ENCODE measurements around the gene HLCS.
A peak's percentile ranks its signal among the peaks of the same experiment; 100 is the strongest.

The HLCS gene

DNA sequence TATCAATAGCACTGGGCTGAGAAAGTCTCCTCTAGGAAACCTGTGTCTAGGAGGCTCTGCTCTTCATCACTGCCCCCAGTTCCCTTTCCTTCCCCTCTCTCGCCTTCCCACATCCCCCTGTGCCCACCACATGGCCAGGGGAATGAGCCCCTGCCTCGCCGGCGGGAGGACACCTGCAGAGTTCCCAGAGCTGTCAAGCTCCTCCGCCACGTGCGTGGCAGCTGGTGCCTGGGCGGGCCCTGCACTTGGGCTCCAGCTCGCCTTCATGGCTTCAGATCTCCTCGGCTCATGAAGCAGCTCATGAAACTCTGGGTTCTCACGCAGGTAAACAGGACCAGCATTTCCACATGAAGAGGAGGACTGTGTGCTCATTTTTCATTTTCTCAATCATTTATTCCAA, 204.8 kb downstream of the HLCS start:
- H3K4me3 ChIP-seq (ENCODE audit: low read length): no peak overlapping the region
- no peaks in the 10 kb centered on the region for H3K36me3 ChIP-seq (ENCODE audit: insufficient read depth, low read length)
- H3K27me3 ChIP-seq (ENCODE audit: insufficient read depth, low read length): no peaks in the 10 kb centered on the region
- H2AFZ ChIP-seq (ENCODE audit: low read depth, low read length): no peak overlapping the region
- H3K9me3 ChIP-seq (ENCODE audit: low read length): no peaks in the 10 kb centered on the region
- peaks cover 11% of the 10 kb centered on the region for H3K4me1 ChIP-seq (ENCODE audit: insufficient read depth, low read length)

DNA sequence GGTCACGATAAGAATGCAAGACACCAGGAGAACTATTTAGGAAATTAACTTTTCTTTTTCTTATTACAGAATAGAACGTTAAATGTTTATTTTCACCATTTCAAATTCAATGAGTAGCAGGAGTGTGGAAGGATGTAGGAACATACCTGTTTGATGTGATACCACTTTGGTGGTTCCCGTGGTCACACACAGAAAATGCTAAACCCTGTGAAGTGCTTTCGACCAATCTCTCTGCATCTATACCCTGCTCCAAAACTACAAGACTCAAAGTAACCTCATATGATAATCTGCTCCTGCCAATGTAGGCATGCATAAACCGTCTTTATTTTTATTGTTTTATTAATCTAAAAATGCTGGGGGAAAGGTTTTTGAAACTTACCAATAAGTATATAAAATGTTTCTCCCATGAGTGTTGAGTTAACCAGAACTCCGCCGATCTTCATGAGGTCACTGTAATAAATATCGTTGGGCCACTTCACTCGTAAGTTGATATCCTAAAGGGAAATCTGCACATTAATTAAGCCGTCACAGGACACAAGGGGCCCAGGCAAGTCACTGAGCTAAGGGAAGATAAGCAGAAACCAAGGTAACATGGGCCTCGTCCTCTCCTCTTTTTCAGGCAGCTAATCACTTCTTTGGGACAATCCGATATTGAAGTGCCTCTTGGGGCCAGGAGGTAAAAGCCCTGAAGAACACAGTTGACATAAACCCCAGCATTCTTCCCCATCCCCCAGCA, 207.0 kb downstream of the HLCS start:
- no peaks in the 10 kb centered on the region for H3K36me3 ChIP-seq (ENCODE audit: insufficient read depth, low read length)
- peaks cover 12% of the 10 kb centered on the region for H3K4me1 ChIP-seq (ENCODE audit: insufficient read depth, low read length)
- H3K9me3 ChIP-seq (ENCODE audit: low read length): no peaks in the 10 kb centered on the region
- no peak overlapping the region for H2AFZ ChIP-seq (ENCODE audit: low read depth, low read length)
- no peaks in the 10 kb centered on the region for H3K27me3 ChIP-seq (ENCODE audit: insufficient read depth, low read length)
- no peak overlapping the region for H3K4me3 ChIP-seq (ENCODE audit: low read length)

DNA sequence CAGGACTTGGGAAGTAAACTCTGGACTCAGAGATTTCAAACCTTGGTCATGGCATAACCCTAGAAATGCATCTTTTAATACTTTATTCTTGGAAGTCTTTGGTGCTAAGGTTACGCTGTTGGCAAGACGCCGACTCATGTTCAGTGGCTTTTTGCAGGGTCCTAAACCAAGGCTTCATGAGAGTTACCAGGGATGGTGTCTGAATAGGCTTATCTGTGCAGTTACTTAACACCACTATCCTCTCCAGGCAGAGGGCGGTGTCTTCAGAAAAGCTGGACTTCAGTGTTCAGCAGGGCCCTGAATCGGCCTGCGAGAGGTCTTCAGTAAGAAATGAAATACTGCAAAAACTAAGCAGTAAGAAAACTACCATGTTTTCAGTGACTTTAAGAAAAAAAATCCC, 209.3 kb downstream of the HLCS start:
- Histone ChIP-seq H3K27me3 (ENCODE audit: insufficient read depth, low read length) (no peaks in the 10 kb centered on the region), H3K4me3 (ENCODE audit: low read length) (no peak overlapping the region), H3K4me1 (ENCODE audit: insufficient read depth, low read length) (peaks cover 12% of the 10 kb centered on the region), H3K36me3 (ENCODE audit: insufficient read depth, low read length) (no peaks in the 10 kb centered on the region), H2AFZ (ENCODE audit: low read depth, low read length) (no peak overlapping the region), H3K9me3 (ENCODE audit: low read length) (no peaks in the 10 kb centered on the region)

DNA sequence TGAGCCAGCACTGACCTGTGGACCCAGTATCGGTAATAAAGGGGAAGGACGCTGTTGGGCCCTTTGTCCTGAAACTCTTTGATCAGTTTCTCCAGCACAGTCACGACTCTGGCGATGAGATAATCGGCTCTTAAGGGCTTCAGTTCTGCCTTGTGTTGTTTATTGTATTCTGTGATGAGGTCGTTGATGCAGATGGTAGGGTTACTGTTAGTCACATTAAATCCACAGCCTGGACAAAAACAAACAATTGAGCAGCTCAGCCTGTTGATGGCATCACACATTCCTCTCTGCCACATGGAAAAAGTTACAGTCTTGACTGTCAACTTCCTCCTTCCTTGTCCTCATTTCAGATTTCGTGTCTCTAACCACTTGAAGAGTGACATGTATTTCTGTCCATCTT, 209.9 kb downstream of the HLCS start:
- Histone ChIP-seq H3K9me3 (ENCODE audit: low read length) (no peaks in the 10 kb centered on the region), H3K27me3 (ENCODE audit: insufficient read depth, low read length) (no peaks in the 10 kb centered on the region), H3K4me3 (ENCODE audit: low read length) (no peak overlapping the region), H3K36me3 (ENCODE audit: insufficient read depth, low read length) (no peaks in the 10 kb centered on the region), H3K4me1 (ENCODE audit: insufficient read depth, low read length) (peaks cover 12% of the 10 kb centered on the region), H2AFZ (ENCODE audit: low read depth, low read length) (no peak overlapping the region)

DNA sequence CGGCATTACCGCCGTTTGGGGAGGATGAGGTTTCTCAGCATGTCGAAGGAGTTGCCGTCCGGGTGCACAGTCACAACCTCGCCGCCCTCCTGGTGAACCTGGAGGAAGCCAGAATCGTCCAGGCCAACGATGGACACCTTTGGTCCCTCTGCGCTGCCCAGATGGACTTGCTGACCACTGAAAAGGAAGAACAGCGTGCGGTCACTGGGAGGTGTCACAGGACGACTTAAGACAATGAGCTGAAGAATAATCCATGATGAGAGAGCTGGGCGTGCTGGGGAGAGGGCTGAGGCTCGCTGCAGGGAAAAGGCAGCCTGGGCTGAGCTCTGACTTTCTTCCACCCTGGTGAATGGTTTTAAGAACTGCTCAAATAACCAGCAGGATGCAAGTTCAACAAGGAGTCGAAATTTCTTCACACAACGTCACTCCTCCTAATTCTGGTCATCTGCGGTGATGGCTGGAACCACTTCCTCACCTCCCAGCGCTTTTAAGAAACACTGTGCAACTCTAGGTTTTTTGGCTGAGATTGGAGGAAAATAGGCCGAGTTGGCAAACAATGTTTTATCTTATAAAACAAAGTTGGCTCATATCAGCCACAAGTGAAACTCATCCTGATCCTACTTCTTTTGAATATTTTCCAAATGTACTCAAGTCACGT, 212.1 kb downstream of the HLCS start:
- Histone ChIP-seq H3K27me3 (ENCODE audit: insufficient read depth, low read length) (no peaks in the 10 kb centered on the region), H2AFZ (ENCODE audit: low read depth, low read length) (no peak overlapping the region)

DNA sequence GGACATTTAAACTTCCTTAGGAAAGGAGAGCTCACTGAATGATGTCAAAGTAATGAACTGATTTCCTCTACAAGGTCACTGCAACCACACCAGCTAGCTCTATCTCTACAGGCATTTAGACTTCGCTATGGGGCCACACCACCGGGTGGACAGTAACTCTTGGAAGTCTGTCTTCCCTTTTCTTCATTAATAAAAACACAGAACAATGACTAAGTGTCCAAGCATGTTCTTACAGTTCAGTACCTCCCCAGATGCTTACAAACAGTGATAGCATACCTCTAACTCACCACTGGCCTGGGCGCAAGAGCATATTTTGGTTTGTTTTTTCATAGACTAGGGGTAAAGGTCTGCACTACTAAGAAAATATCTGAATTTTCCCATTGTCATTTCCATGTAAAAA, 212.9 kb downstream of the HLCS start:
- H3K4me1 ChIP-seq (ENCODE audit: insufficient read depth, low read length): peaks cover 37% of the 10 kb centered on the region
- no peaks in the 10 kb centered on the region for H3K36me3 ChIP-seq (ENCODE audit: insufficient read depth, low read length)

More for the DNA sequence above, 212.1 kb downstream of the HLCS start:
- H3K36me3 ChIP-seq (ENCODE audit: insufficient read depth, low read length): no peaks in the 10 kb centered on the region
- H3K4me3 ChIP-seq (ENCODE audit: low read length): no peak overlapping the region
- no peaks in the 10 kb centered on the region for H3K9me3 ChIP-seq (ENCODE audit: low read length)
- peaks cover 34% of the 10 kb centered on the region for H3K4me1 ChIP-seq (ENCODE audit: insufficient read depth, low read length)

DNA sequence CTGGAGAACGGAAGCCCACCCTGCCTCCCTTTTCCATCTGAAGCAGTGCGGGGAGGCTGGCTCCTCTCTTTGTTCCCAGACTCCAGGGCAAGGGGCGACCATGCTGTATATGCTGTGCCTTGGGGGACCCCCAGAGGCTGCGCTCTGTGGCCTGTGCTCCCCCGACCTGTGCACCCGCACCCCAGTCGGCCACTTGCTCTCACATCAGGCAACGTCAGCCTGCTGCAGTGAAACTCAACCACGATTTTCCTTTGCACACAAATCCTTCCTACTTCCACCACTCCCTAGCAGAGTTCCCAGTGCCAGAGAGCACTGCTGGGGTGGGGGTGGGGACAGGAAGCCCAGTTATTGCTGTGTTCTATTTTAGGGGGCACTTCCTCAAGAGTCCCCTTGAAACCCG, 215.1 kb downstream of the HLCS start:
- no peak overlapping the region for H3K4me3 ChIP-seq (ENCODE audit: low read length)
- no peaks in the 10 kb centered on the region for H3K36me3 ChIP-seq (ENCODE audit: insufficient read depth, low read length)
- H3K27me3 ChIP-seq (ENCODE audit: insufficient read depth, low read length): no peaks in the 10 kb centered on the region
- H3K4me1 ChIP-seq (ENCODE audit: insufficient read depth, low read length): peaks cover 25% of the 10 kb centered on the region
- no peaks in the 10 kb centered on the region for H3K9me3 ChIP-seq (ENCODE audit: low read length)
- no peak overlapping the region for H2AFZ ChIP-seq (ENCODE audit: low read depth, low read length)

More for the DNA sequence above, 212.9 kb downstream of the HLCS start:
- Histone ChIP-seq H2AFZ (ENCODE audit: low read depth, low read length) (no peak overlapping the region), H3K4me3 (ENCODE audit: low read length) (no peak overlapping the region), H3K9me3 (ENCODE audit: low read length) (no peaks in the 10 kb centered on the region), H3K27me3 (ENCODE audit: insufficient read depth, low read length) (no peaks in the 10 kb centered on the region)

DNA sequence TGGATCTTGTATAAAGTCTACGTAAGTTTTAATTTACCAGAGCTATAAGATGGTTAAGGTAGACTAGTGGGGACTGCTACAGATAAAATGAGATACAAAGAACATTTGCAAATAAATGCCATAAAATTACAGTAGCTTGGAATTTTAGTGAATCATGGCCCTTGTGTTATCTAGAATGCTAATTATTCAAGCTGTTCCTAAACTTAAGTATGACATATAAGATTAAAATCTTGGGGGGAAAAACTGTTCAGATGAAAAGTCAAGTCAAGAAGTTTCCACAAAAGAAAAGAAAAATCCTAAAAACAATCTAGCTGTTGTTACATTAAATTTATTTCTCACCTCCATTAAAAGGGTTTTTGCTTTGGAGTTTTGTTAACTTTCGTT, 215.9 kb downstream of the HLCS start:
- Histone ChIP-seq H3K36me3 (ENCODE audit: insufficient read depth, low read length) (no peaks in the 10 kb centered on the region), H3K4me3 (ENCODE audit: low read length) (peak overlapping the region; percentile 11), H3K4me1 (ENCODE audit: insufficient read depth, low read length) (peaks cover 25% of the 10 kb centered on the region), H2AFZ (ENCODE audit: low read depth, low read length) (peak overlapping the region; percentile 57), H3K27me3 (ENCODE audit: insufficient read depth, low read length) (no peaks in the 10 kb centered on the region), H3K9me3 (ENCODE audit: low read length) (no peaks in the 10 kb centered on the region)

DNA sequence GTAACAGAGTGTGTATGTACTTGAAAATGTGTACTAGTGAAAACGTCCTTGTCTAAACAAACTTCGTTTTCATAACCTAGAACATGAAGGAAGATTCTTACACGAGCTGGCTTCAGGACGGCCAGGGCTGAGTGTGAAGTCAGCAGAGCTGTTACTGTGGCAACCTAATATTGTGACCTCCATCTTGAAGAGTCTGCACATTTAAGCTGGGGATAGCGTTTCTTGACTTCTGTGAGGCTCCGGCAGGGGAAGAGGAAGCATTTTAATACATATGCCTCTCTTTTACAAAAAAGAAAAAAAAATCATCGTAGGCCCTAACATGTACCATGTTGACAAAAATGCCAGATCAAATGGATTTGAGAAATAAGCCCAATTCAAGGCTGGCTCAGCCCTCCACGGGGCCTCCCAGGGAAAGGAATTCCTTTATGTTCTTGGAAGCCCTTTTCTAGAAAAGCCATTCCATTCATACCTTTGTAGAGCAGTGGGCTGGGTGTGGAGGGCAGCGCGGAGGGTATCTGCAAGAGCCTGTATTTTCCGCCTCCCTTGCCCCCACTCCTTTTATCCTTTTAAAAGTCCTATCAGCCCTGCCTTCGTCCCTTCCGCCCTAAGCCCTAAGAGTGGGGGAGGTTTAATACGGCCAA, 216.4 kb downstream of the HLCS start:
- Histone ChIP-seq H3K27me3 (ENCODE audit: insufficient read depth, low read length) (no peaks in the 10 kb centered on the region), H2AFZ (ENCODE audit: low read depth, low read length) (peak overlapping the region; percentile 57), H3K36me3 (ENCODE audit: insufficient read depth, low read length) (no peaks in the 10 kb centered on the region), H3K4me1 (ENCODE audit: insufficient read depth, low read length) (peaks cover 25% of the 10 kb centered on the region), H3K4me3 (ENCODE audit: low read length) (peak overlapping the region; percentile 11), H3K9me3 (ENCODE audit: low read length) (no peaks in the 10 kb centered on the region)

DNA sequence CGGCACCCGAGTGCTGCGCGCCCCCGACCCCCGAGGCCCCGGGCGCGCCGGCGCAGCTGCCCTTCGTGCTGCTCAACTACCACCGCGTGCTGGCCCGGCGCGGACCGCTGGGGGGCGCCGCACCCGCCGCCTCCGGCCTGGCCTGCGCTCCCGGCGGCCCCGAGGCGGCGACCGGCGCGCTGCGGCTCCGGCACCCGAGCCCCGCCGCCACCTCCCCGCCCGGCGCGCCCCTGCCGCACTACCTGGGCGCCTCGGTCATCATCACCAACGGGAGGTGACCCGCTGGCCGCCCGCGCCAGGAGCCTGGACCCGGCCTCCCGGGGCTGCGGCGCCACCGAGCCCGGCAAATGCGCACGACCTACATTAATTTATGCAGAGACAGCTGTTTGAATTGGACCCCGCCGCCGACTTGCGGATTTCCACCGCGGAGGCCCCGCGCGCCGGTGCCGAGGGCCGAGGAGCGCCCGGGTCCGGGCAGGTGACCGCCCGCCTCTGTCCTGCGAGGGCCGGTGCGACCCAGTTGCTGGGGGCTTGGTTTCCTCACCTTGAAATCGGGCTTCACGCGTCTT, 218.6 kb downstream of the HLCS start:
- Histone ChIP-seq H3K4me1 (ENCODE audit: insufficient read depth, low read length) (peaks cover 25% of the 10 kb centered on the region), H3K4me3 (ENCODE audit: low read length) (no peak overlapping the region), H3K27me3 (ENCODE audit: insufficient read depth, low read length) (no peaks in the 10 kb centered on the region), H2AFZ (ENCODE audit: low read depth, low read length) (no peak overlapping the region), H3K36me3 (ENCODE audit: insufficient read depth, low read length) (no peaks in the 10 kb centered on the region), H3K9me3 (ENCODE audit: low read length) (no peaks in the 10 kb centered on the region)

DNA sequence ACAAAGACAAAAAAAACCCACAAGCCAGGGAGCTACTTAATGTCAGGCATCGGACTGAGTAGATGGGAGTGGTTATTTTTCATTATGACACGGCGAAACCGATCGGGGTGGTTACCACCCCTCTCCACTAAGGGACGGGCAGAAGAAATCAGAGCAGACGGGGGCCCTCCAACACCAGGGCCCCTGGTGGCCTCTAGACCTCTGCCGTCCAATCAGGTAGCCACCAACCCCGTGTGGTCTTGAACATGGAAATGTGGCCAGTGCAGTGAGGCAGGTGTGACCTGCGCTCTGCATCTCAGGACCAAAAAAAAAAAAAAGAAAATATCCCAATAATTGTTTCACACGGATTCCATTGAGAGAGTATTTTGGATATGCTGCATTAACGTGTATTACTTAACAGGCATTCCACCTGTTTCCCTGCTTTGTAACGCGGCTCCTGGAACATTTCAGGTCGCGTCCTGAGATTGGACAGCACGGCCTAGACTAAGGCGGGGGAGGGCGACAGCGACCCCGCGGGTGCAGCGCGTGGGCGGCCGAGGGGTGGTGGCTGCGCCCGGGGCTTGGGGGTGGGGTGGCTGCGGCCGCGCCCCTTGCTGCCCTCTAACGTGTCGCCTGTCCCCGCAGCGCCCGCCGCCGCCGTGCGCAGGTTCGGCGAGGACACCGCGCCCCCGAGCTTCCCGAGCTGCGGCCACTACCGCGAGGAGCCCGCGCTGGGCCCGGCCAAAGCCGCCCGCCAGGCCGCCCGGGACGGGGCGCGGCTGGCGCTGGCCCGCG, 219.2 kb downstream of the HLCS start:
- no peaks in the 10 kb centered on the region for H3K27me3 ChIP-seq (ENCODE audit: insufficient read depth, low read length)
- no peaks in the 10 kb centered on the region for H3K36me3 ChIP-seq (ENCODE audit: insufficient read depth, low read length)
- no peaks in the 10 kb centered on the region for H3K9me3 ChIP-seq (ENCODE audit: low read length)
- H3K4me1 ChIP-seq (ENCODE audit: insufficient read depth, low read length): peaks cover 30% of the 10 kb centered on the region
- H2AFZ ChIP-seq (ENCODE audit: low read depth, low read length): no peak overlapping the region
- H3K4me3 ChIP-seq (ENCODE audit: low read length): peak overlapping the region; percentile 21

DNA sequence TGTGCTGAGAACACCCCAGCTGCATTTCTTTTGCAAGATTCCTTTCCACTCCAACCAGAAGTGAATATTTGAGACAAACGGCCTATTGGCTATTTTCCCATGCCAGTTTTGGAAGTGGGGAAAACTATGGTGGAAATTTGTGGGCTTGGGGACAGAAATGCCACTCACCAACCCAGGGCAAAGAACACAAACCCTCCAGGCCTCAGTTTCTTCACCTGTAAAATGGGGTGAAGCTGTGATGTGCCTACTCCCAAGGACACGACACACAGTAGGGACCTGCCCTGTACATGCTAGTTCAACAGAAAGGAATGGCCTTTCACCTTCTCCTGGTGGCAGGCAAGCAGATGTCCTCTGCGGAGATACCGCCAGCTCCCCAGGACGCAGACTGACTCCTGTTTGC, 221.0 kb downstream of the HLCS start:
- no peak overlapping the region for H3K4me3 ChIP-seq (ENCODE audit: low read length)
- peaks cover 19% of the 10 kb centered on the region for H3K4me1 ChIP-seq (ENCODE audit: insufficient read depth, low read length)
- no peaks in the 10 kb centered on the region for H3K27me3 ChIP-seq (ENCODE audit: insufficient read depth, low read length)
- H3K9me3 ChIP-seq (ENCODE audit: low read length): no peaks in the 10 kb centered on the region
- H2AFZ ChIP-seq (ENCODE audit: low read depth, low read length): no peak overlapping the region
- H3K36me3 ChIP-seq (ENCODE audit: insufficient read depth, low read length): no peaks in the 10 kb centered on the region

Data from neuron (in vitro differentiated cells).